ENCODE results near the gene EXOC3L1.

DNA sequence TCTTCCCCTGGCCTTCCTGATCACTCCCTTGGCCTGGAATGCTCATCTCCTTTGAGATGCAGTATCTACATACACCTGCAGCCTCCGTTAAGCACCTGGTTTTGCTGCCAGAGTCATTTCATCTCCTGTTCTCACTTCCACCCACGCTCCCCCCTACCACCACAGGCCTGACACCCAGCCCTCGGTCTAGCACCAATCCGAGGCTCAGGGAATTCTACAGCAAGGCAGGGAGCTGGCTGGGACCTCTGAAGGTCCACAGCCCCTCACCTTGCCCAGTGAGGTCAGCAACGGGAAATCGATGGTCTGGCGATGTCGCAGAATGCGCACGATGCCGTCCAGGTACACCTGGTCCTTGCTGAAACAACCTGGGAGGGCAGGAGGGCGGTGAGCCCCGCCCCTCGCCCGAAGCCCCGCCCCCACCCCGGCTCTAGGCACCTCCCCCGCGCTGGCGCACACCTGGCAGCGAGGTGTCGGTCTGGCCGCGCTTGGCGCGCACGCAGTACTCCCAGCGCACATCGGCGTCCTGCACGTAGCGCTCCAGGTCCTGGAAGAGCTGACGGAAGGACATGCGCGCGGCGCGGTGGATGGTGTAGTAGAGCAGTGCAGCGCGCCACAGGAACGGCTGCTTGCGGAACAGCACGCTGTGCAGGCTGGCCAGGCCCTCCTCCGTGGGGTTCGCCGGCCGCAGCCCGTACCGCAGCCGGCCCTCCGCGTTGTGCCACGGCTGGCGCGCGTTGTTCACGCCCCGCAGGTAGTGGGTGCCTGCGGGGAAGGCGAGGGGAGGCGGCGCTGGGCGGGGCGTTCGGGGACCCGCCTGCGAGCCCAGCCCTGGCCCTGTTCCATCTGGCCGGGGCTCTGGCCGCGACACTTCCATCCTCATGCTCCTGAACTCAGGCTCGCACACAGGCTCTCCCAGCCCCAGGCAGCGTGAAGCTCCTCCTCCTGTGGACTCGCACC, 11.9 kb downstream of the EXOC3L1 start:
- TF ChIP-seq POLR2A (IDR thresholded peaks at IDR 0.05) (peak in 1 of 2 donors; percentile 19), CTCF (IDR thresholded peaks at IDR 0.05 in 4 of 5, conservative IDR thresholded peaks at IDR 0.05 in 1 of 5) (peak in 1 of 5 experiments; percentile 33)

Data from gastrocnemius medialis (tissue), 4 donors.